Fibroblast of villous mesenchyme (primary cell): ENCODE measurements around the gene PHOX2A. TPM values are rescaled to one million over a fixed set of nuclear protein-coding genes. Genes with fewer than 3 reads are reported as not detected.
A peak's percentile ranks its signal among the peaks of the same experiment; 100 is the strongest.

Experiments used
- DNase-seq: peaks from one replicate; pipeline ENCODE4 v3.0.0-alpha.2; 2010; ENCODE audit warnings: low read depth
- H3K4me3 ChIP-seq: 2 replicates; pipeline ENCODE4 v1.5.1; 2011; ENCODE audit warnings: low read depth, mild to moderate bottlenecking, low read length
- total RNA-seq: library from RNA; depleted of rRNA; stranded (reverse); fragments of >200 nt; gene quantifications from 2 replicates; pipeline ENCODE4 v1.2.3, GENCODE V29; 2012
- TF ChIP-seq, protein P1 (sequence below): IDR thresholded peaks from 2 replicates; pipeline ENCODE4 v1.5.1; 2012; ENCODE audit warnings: low read depth, mild to moderate bottlenecking, low read length; ENCODE audit not compliant: insufficient read depth

Gene PHOX2A
- total RNA-seq, 1 donor, result not detected

- H3K4me3 ChIP-seq, result no peak overlapping the region
- DNase-seq, result no peak
These were observed 5.3 kb downstream of the PHOX2A start for GRCh38 chr11:72238492-72239312.

DNA sequence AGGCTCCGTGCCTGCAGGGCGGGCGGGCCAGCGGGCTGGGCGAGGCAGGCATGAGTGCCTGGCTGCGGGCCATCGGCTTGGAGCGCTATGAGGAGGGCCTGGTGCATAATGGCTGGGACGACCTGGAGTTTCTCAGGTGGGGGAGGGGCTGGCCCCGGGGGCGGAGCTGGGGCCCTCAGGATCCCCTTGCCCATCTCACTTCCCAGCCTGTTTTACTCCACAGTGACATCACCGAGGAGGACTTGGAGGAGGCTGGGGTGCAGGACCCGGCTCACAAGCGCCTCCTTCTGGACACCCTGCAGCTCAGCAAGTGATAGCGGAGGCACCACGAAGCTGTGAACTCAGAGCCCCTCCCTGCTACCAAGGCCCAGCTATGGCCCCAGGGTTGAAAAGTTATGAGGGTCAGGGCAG lies 5.9 kb downstream of the PHOX2A start:
- TF ChIP-seq, protein P1, sequence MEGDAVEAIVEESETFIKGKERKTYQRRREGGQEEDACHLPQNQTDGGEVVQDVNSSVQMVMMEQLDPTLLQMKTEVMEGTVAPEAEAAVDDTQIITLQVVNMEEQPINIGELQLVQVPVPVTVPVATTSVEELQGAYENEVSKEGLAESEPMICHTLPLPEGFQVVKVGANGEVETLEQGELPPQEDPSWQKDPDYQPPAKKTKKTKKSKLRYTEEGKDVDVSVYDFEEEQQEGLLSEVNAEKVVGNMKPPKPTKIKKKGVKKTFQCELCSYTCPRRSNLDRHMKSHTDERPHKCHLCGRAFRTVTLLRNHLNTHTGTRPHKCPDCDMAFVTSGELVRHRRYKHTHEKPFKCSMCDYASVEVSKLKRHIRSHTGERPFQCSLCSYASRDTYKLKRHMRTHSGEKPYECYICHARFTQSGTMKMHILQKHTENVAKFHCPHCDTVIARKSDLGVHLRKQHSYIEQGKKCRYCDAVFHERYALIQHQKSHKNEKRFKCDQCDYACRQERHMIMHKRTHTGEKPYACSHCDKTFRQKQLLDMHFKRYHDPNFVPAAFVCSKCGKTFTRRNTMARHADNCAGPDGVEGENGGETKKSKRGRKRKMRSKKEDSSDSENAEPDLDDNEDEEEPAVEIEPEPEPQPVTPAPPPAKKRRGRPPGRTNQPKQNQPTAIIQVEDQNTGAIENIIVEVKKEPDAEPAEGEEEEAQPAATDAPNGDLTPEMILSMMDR, result peak; percentile 80
- H3K4me3 ChIP-seq, result no peak overlapping the region
- peak; percentile 62 for DNase-seq

More at GRCh38 chr11:72238492-72239312, 5.3 kb downstream of the PHOX2A start:
- TF ChIP-seq, protein P1, result no peak

DNA sequence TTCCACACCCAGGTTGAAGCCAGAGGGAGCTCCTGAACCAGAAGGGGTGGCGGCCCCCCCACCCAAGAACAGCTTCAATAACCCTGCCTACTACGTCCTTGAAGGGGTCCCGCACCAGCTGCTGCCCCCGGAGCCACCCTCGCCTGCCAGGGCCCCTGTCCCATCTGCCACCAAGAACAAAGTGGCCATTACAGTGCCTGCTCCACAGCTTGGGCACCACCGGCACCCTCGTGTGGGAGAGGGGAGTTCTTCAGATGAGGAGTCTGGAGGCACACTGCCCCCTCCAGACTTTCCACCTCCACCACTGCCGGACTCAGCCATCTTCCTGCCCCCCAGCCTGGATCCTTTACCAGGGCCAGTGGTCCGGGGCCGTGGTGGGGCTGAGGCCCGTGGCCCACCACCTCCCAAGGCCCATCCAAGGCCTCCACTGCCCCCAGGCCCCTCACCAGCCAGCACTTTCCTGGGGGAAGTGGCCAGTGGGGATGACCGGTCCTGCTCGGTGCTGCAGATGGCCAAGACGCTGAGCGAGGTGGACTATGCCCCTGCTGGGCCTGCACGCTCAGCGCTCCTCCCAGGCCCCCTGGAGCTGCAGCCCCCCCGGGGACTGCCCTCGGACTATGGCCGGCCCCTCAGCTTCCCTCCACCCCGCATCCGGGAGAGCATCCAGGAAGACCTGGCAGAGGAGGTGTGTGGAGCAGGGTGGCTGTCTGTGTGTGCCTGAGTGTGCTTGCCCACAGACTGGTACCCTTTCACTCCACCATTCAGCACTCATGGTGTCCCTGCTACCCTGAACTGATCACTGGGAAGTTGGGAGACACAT lies 6.7 kb downstream of the PHOX2A start:
- H3K4me3 ChIP-seq, result no peak overlapping the region
- DNase-seq, result no peak
- TF ChIP-seq, protein P1, result no peak

GRCh38 chr11:72236774-72237111 lies 7.2 kb downstream of the PHOX2A start:
- TF ChIP-seq, protein P1, result no peak
- DNase-seq, result no peak
- no peak overlapping the region for H3K4me3 ChIP-seq

GRCh38 chr11:72236083-72236697 lies 7.8 kb downstream of the PHOX2A start:
- DNase-seq, result no peak
- TF ChIP-seq, protein P1, result no peak
- no peak overlapping the region for H3K4me3 ChIP-seq

GRCh38 chr11:72235351-72236057 lies 8.5 kb downstream of the PHOX2A start:
- TF ChIP-seq, protein P1, result no peak
- DNase-seq, result no peak
- no peak overlapping the region for H3K4me3 ChIP-seq
